HCT116 (cell line): ENCODE measurements around the gene REG3A.

Experiments used
- POLR2A ChIP-seq: IDR thresholded peaks from 2 replicates; pipeline ENCODE4 v1.7.0; 2011; ENCODE audit warnings: borderline replicate concordance; ENCODE audit not compliant: insufficient read depth, insufficient read length; ENCODE audit errors: extremely low read depth
- ZNF274 ChIP-seq: fragments of 200-500 bp; sonication (Bioruptor generic); IDR thresholded peaks from 2 replicates; pipeline ENCODE4 v1.6.1; 2014; ENCODE audit warnings: mild to moderate bottlenecking, low read depth, low read length, inconsistent platforms
- TF ChIP-seq, protein P1 (sequence below): IDR thresholded peaks from 2 replicates; pipeline ENCODE4 v1.6.1; 2012
- TF ChIP-seq, protein P2 (sequence below), 3 experiments: fragments of 200-600 bp in 1 of 3; sonication (generic) in 1 of 3; IDR thresholded peaks in 2 of 3; conservative IDR thresholded peaks in 1 of 3; 2 replicates each; pipeline ENCODE4 v1.5.1; 2012 to 2017; ENCODE audit warnings: low read depth in 2 of 3, low read length in 2 of 3, antibody characterized with exemption in 1 of 3, borderline replicate concordance in 1 of 3, control low read depth in 1 of 3, mild to moderate bottlenecking in 1 of 3, mixed read lengths in 1 of 3, mixed run types in 1 of 3, moderate library complexity in 1 of 3; ENCODE audit not compliant: insufficient read depth in 1 of 3

DNA sequence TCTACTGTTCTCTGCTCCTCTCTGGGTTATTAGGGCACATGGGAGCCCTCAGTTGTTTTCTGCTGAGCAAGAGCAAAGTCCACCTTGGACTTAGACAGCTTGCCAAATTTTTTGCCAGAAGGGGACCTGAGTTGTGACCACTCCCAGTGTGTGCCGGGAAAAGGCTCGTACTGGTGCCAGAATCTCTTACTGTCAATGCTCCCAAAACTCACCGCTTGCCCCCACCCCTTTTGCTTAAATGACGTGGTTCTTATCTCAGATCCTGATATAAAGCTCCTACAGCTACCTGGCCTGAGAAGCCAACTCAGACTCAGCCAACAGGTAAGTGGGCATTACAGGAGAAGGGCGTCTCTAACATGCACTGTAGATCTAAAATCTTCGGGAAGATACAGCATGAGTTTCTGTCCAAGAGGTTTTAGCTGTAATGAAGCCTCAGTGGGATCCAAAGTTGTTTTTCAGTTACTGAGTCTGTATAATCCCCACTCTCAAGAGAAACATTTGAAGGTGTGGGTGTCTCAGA is 39.3 kb downstream of the REG3A start, which contains the start of gene REG1A:
- TF ChIP-seq, protein P1, sequence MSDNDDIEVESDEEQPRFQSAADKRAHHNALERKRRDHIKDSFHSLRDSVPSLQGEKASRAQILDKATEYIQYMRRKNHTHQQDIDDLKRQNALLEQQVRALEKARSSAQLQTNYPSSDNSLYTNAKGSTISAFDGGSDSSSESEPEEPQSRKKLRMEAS = no peak
- TF ChIP-seq, protein P2, sequence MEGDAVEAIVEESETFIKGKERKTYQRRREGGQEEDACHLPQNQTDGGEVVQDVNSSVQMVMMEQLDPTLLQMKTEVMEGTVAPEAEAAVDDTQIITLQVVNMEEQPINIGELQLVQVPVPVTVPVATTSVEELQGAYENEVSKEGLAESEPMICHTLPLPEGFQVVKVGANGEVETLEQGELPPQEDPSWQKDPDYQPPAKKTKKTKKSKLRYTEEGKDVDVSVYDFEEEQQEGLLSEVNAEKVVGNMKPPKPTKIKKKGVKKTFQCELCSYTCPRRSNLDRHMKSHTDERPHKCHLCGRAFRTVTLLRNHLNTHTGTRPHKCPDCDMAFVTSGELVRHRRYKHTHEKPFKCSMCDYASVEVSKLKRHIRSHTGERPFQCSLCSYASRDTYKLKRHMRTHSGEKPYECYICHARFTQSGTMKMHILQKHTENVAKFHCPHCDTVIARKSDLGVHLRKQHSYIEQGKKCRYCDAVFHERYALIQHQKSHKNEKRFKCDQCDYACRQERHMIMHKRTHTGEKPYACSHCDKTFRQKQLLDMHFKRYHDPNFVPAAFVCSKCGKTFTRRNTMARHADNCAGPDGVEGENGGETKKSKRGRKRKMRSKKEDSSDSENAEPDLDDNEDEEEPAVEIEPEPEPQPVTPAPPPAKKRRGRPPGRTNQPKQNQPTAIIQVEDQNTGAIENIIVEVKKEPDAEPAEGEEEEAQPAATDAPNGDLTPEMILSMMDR (IDR thresholded peaks at IDR 0.05 in 2 of 3, conservative IDR thresholded peaks at IDR 0.05 in 1 of 3; ENCODE audit: borderline replicate concordance in 1 of 3, insufficient read depth in 1 of 3, low read depth in 2 of 3, low read length in 2 of 3) = no peak
- TF ChIP-seq ZNF274 (no peak), POLR2A (no peak)
